MM.1S (cell line): ENCODE measurements around the gene BLM.

Experiments used
- DNase-seq: peaks from one replicate; pipeline ENCODE4 v3.0.0-alpha.2; 2015
- H2AFZ ChIP-seq: fragments of 300-600 bp; sonication (generic); 2 replicates; pipeline ENCODE4 v1.6.0; 2016; ENCODE audit warnings: antibody characterized with exemption, low read length
- H3F3A ChIP-seq: fragments of 300-600 bp; sonication (generic); 2 replicates; pipeline ENCODE4 v1.6.1; 2016; ENCODE audit warnings: mild to moderate bottlenecking, antibody characterized with exemption, low read length, moderate library complexity, mixed read lengths; ENCODE audit not compliant: insufficient read depth
- H3K27ac ChIP-seq: fragments of 300-600 bp; sonication (generic); 2 replicates; pipeline ENCODE4 v1.5.1; 2016; ENCODE audit warnings: mild to moderate bottlenecking, low read length
- H3K27me3 ChIP-seq: fragments of 300-600 bp; sonication (generic); replicated peaks from 2 replicates; pipeline ENCODE4 v1.6.0; 2016; ENCODE audit warnings: low read length; ENCODE audit not compliant: insufficient read depth
- H3K36me3 ChIP-seq: fragments of 300-600 bp; sonication (generic); replicated peaks from 2 replicates; pipeline ENCODE4 v1.6.1; 2016; ENCODE audit warnings: mild to moderate bottlenecking, low read length, mixed read lengths; ENCODE audit not compliant: insufficient read depth
- H3K4me1 ChIP-seq: fragments of 300-600 bp; sonication (generic); 2 replicates; pipeline ENCODE4 v1.6.1; 2016; ENCODE audit warnings: low read length, mixed read lengths
- H3K4me2 ChIP-seq: fragments of 300-600 bp; sonication (generic); 2 replicates; pipeline ENCODE4 v1.6.0; 2016; ENCODE audit warnings: low read depth, low read length
- H3K4me3 ChIP-seq: fragments of 300-600 bp; sonication (generic); 2 replicates; pipeline ENCODE4 v1.5.1; 2016; ENCODE audit warnings: low read length, mixed read lengths
- H3K79me2 ChIP-seq: fragments of 300-600 bp; sonication (generic); 2 replicates; pipeline ENCODE4 v1.6.1; 2016; ENCODE audit warnings: mixed run types, low read length, mixed read lengths
- H3K9ac ChIP-seq: fragments of 300-600 bp; sonication (generic); 2 replicates; pipeline ENCODE4 v1.6.1; 2016; ENCODE audit warnings: low read length, mixed read lengths
- H3K9me2 ChIP-seq: fragments of 300-600 bp; sonication (generic); replicated peaks from 2 replicates; pipeline ENCODE4 v1.6.1; 2016; ENCODE audit warnings: mild to moderate bottlenecking, low read length, mixed read lengths; ENCODE audit not compliant: insufficient read depth
- H3K9me3 ChIP-seq: fragments of 300-600 bp; sonication (generic); replicated peaks from 2 replicates; pipeline ENCODE4 v1.6.1; 2016; ENCODE audit warnings: mild to moderate bottlenecking, low read length, mixed read lengths; ENCODE audit not compliant: insufficient read depth
- H4K20me1 ChIP-seq: fragments of 300-600 bp; sonication (generic); 2 replicates; pipeline ENCODE4 v1.6.1; 2016; ENCODE audit warnings: mild to moderate bottlenecking, low read length, moderate library complexity, mixed read lengths; ENCODE audit not compliant: insufficient read depth
- CTCF ChIP-seq: fragments of 300-600 bp; sonication (generic); IDR thresholded peaks from 2 replicates; pipeline ENCODE4 v1.5.1; 2016; ENCODE audit warnings: antibody characterized with exemption, low read length, mixed read lengths
- EZH2 ChIP-seq: fragments of 300-600 bp; sonication (generic); optimal IDR thresholded peaks from 2 replicates; pipeline ENCODE3; 2017; ENCODE audit warnings: low read depth, mild to moderate bottlenecking, antibody characterized with exemption, low read length, mixed read lengths
- EZH2phosphoT487 ChIP-seq: fragments of 300-600 bp; sonication (generic); IDR thresholded peaks from 2 replicates; pipeline ENCODE4 v1.6.1; 2018; ENCODE audit warnings: antibody characterized with exemption, low read length

BLM gene

GRCh38 chr15:90834626-90835025, 117.5 kb downstream of the BLM start:
- no peaks in the 10 kb centered on the region for H4K20me1 ChIP-seq
- DNase-seq, result no peak
- no peak overlapping the region for H3K27ac ChIP-seq
- H3K4me3 ChIP-seq, result no peak overlapping the region
- H3K4me2 ChIP-seq, result no peak overlapping the region
- no peaks in the 10 kb centered on the region for H3K79me2 ChIP-seq
- no peaks in the 10 kb centered on the region for H3F3A ChIP-seq
- no peak overlapping the region for H3K9ac ChIP-seq
- TF ChIP-seq EZH2 (no peak), CTCF (no peak), EZH2phosphoT487 (no peak)
- H3K9me2 ChIP-seq, result no peaks in the 10 kb centered on the region
- no peak overlapping the region for H2AFZ ChIP-seq
- H3K4me1 ChIP-seq, result 0 out of 2 replicates have a peak, but pooled peaks cover 3% of the 10 kb centered on the region
- H3K27me3 ChIP-seq, result no peaks in the 10 kb centered on the region
- no peaks in the 10 kb centered on the region for H3K9me3 ChIP-seq
- no peaks in the 10 kb centered on the region for H3K36me3 ChIP-seq

- Histone ChIP-seq H3K9me2 (no peaks in the 10 kb centered on the region), H3K4me2 (no peak overlapping the region)
- TF ChIP-seq EZH2phosphoT487 (no peak), EZH2 (no peak), CTCF (no peak)
Measured at GRCh38 chr15:90836296-90836871, 119.2 kb downstream of the BLM start.

DNA sequence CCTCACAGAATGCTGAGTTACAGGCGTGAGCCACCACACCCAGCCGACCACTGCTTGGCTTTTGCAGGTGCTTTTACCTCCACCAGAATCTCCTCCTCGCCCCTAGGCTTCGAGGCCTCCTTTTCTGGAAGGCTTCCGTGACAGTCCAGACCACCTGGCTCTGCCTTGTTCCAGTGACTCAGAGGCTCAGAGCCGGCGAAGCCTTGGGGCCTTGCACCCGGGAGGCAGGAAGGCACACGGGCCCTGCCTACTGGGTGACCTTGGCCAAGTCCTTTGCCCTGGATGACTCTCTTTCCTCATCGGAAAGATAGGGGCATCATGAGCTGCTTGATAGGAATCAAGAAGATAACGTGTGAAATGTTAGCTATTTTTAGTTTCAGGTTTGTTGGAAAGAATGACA, 119.9 kb downstream of the BLM start:
- TF ChIP-seq EZH2phosphoT487, result no peak
- TF ChIP-seq CTCF, result no peak
- no peak for TF ChIP-seq EZH2
- H2AFZ ChIP-seq, result no peak overlapping the region

More at GRCh38 chr15:90836296-90836871, 119.2 kb downstream of the BLM start:
- Histone ChIP-seq H3K36me3 (no peaks in the 10 kb centered on the region), H3K79me2 (no peaks in the 10 kb centered on the region), H3K9me3 (no peaks in the 10 kb centered on the region), H3K4me3 (no peak overlapping the region), H3K27me3 (no peaks in the 10 kb centered on the region), H2AFZ (no peak overlapping the region), H3K9ac (no peak overlapping the region), H3K27ac (no peak overlapping the region), H3F3A (no peaks in the 10 kb centered on the region), H4K20me1 (no peaks in the 10 kb centered on the region), H3K4me1 (0 out of 2 replicates have a peak, but pooled peaks cover 6% of the 10 kb centered on the region)
- no peak for DNase-seq

More for the DNA sequence above, 119.9 kb downstream of the BLM start:
- no peak overlapping the region for H3K27ac ChIP-seq
- no peak overlapping the region for H3K4me2 ChIP-seq
- H4K20me1 ChIP-seq, result no peaks in the 10 kb centered on the region
- no peaks in the 10 kb centered on the region for H3K36me3 ChIP-seq
- H3K79me2 ChIP-seq, result no peaks in the 10 kb centered on the region
- DNase-seq, result no peak
- no peaks in the 10 kb centered on the region for H3K9me3 ChIP-seq
- no peaks in the 10 kb centered on the region for H3K9me2 ChIP-seq
- H3F3A ChIP-seq, result no peaks in the 10 kb centered on the region
- 0 out of 2 replicates have a peak, but pooled peaks cover 6% of the 10 kb centered on the region for H3K4me1 ChIP-seq
- H3K27me3 ChIP-seq, result no peaks in the 10 kb centered on the region
- no peak overlapping the region for H3K9ac ChIP-seq
- no peak overlapping the region for H3K4me3 ChIP-seq
